HG03521 (cell line): Measurements from ENCODE around the gene SLC27A1.
"Not testable (repeated sequence)": the region's sequence is repeated elsewhere in the genome, so short reads cannot be mapped to it uniquely, and the experiment has no call there.

Experiments
- ATAC-seq: cut with Tn5 transposase; IDR thresholded peaks from one replicate; pipeline ENCODE4 v1.9.1; 2021; ENCODE audit warnings: mild to moderate bottlenecking, moderate library complexity; ENCODE audit not compliant: unreplicated experiment

SLC27A1 gene

GRCh38 chr19:17534767-17535166, 64.4 kb downstream of the SLC27A1 start:
- no peak for ATAC-seq

DNA sequence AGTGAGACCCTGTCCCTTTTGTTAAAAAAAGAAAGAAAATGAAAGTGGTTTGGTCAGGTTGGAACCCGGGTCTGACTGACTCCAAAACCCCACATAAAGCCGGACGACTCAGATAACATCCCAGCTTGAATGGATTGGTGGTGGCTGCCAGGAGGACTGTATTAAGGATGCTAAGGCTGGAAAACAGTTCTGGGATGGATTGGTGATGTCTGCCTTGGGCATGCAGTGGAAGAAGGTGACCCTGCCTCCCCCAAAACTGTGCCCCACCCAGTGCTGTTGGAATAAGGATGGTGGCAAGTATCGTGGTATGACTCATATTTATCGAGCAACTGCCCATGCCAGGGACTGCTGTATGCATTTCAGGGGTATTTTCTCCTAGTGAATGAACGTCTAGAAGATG, 66.6 kb downstream of the SLC27A1 start:
- no peak for ATAC-seq

DNA sequence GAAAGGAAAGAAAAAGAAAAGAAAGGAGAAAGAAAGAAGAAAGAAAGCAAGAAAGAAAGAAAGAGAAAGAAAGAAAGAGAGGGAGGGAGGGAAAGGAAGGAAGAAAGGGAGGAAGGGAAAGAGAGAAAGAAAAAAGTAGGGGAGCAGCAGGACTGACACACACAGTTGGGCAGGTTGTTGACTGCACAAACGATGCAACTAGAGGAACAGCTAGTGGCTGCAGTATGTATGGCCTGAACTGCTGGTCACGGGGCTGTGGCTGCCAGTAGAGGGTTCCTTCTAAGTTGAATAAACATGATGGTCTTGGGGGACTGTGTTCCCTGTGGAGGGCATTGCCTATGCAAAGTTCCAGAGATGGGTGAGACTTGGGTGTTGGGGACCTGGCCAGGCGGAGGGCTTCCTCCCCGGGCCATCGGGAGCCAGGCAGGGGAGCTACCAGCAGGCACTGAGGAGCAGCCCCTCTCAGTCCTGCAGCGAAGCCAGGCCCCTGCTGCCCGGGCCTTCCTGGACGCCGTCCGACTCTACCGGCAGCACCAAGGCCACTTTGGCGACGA, 68.4 kb downstream of the SLC27A1 start:
- ATAC-seq: no peak

- no peak for ATAC-seq
Observed at GRCh38 chr19:17539238-17540117, 69.2 kb downstream of the SLC27A1 start.

DNA sequence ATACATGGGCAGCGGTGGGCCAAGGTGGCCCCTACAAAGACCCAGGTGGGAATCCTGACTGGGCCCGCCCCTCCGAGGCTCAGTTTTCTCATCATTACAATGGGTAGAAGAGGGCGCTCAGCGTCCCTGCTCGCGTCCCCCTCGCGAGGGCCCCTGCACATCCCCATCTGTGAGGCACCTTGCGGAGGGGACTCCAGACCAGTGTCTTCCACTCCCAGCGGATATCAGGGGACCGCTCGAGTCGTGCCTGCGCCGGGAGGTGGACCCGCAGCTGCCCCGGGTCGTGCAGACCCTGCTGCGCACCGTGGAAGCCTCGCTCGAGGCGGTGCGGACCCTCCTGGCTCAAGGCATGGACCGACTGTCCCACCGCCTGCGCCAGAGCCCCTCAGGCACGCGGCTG, 69.8 kb downstream of the SLC27A1 start:
- ATAC-seq: no peak

DNA sequence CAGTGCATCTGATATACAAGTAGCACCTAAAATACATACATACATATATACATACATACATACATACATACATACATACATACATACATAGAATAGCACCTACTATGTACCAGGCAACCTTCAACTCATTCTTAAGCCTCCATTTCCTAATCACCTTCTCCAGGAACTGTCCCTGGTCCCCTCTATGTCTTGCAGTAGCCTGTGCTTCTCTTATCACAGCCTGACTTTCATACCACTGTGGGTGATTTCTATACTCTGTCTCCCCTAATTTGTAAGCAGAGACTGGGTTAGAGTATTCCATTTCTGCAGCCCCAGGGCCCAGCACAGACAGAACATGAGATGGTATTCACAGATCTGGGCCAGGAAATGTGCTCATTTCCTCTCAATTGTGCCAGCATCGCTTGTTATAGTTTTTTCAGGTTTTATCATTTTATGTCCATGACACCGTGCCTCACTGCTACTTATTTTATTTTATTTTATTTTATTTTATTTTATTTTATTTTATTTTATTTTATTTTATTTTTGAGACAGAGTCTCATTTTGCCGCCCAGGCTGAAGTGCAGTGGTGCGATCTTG, 70.9 kb downstream of the SLC27A1 start:
- ATAC-seq: no peak

DNA sequence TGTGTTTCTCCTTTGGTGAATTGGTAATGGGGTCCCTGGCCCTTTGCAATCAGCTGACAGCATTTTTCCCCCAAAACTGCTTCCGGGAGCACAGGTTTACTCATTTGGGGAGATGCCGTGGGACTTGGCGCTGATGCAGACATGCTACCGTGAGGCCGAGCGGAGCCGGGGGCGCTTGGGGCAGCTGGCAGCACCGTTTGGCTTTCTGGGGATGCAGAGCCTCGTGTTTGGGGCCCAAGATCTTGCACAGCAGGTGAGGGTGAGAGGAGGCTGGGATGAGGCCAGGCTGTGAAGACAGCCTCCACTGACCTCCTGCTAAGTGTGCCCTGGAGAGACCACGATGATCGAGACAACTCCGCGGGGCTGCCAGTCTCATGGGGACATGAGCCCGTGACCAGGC, 71.7 kb downstream of the SLC27A1 start:
- no peak for ATAC-seq

DNA sequence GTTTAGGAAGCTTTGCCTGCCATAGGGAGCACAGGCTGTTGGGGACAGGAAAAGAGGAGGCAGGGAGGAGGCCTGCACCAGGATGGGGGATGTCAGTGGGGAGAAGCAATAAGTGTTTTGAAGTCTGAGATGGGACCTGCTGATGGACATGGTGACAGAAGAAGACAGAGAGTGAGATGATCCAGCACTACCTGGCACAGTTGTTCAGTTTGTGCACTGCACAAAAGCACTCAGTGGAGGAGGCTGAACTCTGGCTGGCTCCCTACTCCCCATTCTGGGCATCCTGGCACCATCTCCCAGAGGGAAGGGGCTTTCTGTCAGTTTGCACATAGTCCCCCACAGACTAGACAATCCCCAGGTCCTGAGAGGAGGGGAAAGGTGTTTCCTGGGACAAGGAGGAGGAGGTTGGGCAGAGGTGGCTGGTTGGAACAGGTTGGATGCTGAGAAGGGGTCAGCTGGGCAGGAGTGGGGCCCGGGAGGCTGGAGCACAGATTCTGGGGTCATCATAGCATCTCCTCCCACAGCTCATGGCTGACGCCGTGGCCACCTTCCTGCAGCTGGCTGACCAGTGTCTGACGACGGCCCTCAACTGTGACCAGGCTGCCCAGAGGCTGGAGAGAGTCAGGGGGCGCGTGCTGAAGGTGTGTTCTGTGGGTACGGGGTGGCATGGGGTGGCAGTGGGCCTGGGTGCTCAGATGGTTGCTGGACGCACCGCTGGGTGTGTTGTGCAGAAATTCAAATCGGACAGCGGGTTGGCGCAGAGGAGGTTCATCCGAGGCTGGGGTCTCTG, 72.7 kb downstream of the SLC27A1 start:
- ATAC-seq: no peak

DNA sequence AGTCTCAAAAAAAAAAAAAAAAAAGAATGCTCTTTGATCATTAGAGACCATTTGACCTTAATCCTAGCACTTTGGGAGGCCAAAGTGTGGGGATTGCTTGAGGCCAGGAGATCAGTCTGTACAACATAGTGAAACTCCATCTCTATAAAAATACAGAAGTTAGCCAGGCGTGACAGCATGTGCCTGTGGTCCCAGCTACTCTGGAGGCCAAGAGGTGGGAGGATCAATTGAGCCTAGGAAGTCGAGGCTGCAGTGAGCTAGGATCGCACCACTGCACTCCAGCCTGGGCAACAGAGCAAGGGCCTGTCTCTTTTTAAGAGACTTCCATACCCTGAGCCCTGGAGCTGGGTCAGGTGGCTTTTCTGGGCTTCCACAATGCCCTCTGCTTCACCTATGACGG, 73.7 kb downstream of the SLC27A1 start:
- ATAC-seq: no peak

DNA sequence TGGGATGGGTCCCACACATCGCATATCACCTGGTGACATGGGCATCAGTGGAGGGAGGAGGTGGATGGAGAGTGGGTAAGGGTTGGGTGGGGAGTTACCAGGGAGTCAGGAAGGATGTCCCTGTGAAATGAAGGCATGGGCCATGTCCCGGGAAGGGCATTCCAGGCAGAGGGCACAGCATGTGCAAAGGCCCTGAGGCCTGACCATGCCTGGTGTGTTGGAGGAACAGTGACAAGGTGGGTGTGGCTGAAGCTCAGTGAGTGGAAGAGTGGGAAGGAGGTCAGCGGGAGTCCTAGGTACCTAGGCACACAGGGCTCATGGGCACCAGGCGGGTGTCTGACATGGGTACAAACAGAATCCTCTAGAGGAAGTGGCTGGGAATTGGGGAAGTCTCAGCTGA, 74.1 kb downstream of the SLC27A1 start:
- no peak for ATAC-seq

- ATAC-seq: no peak
Observed at GRCh38 chr19:17548145-17548544, 77.8 kb downstream of the SLC27A1 start.

DNA sequence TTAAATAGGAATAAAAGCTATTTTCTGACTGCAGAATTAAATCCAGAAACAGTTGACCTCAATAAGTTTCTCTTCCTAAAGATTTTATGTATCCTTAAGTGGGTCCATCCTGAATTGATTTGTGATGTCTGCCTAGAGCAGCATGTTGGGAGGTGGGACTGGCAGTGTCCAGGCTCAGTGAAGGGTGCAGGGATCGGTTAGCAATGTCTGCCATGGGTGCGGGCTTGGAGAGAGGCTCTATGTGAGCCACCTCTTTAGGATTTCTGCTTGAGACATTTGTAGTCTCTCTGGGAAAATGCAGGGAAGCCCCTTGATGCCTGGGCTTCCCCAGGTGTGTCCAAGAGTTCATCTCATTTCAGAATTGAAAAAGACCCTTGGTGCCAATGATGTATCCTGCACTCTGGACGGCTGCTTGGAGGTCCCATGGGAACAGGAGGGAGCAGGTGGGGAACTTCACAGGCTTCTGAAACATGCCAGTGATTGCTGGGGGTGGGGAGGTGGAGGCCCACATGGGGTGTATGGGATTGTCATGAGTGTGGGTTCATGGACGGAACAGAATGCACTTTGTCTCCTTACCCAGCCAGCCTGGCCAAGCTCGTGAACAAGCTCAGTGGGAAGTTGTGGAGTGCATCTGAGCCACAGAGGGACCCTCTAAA, 78.9 kb downstream of the SLC27A1 start:
- no peak for ATAC-seq

- no peak for ATAC-seq
Observed at GRCh38 chr19:17550076-17550667, 79.8 kb downstream of the SLC27A1 start.

- not testable (repeated sequence) for ATAC-seq
Observed at GRCh38 chr19:17552735-17553134, 82.4 kb downstream of the SLC27A1 start.

DNA sequence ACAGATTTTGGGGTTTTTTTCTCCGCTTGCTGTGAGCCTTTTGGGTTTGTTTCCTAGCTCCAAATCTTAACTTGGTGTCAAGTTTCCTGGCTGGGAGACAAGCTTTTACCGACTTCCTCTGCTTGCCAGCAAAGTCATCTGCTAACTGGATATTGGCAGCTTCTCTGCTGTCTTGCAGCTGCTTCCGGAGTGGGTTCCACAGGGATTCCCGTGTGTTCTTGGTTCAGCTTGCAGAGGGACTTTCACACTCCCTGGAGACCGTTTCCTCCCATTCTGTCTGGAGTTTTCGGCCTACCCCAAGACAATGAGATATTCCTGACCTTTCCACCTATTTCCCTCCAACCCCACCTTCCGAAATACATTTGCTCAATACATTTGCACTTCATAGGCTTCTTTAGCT, 82.9 kb downstream of the SLC27A1 start:
- ATAC-seq: no peak

- no peak for ATAC-seq
Observed at GRCh38 chr19:17554968-17555479, 84.7 kb downstream of the SLC27A1 start.

- peak; percentile 92 for ATAC-seq
Observed at GRCh38 chr19:17555480-17555928, 85.2 kb downstream of the SLC27A1 start, which contains the start of gene COLGALT1. Gene COLGALT1 (plus strand): TSS chr19:17555649. CDS start chr19:17555714, 65 bp downstream.
